AG04450 (cell line): ENCODE data around the gene GLRX. TPM values are rescaled to one million over a fixed set of nuclear protein-coding genes. Genes with fewer than 3 reads are reported as not detected.
"Not testable (repeated sequence)": the region's sequence is repeated elsewhere in the genome, so short reads cannot be mapped to it uniquely, and the experiment has no call there.

Experiments
- CTCF ChIA-PET: fragments of 300-600, 350-600 bp; formaldehyde crosslinking; extraction: SDS; loops from one replicate; lab custom pipeline; 2022; ENCODE audit warnings: antibody characterized with exemption, inconsistent platforms; lab: Charles Lee
- POLR2A ChIA-PET: fragments of 350-600 bp; formaldehyde crosslinking; extraction: SDS; loops from one replicate; lab custom pipeline; 2021; ENCODE audit warnings: antibody characterized with exemption, inconsistent platforms; lab: Yijun Ruan, JAX
- DNase-seq: peaks from one replicate; pipeline ENCODE4 v3.0.0-alpha.2; 2011; ENCODE audit warnings: low read depth, low spot score
- H3K27ac ChIP-seq: one replicate; pipeline ENCODE4 v1.5.1; 2012; ENCODE audit warnings: low read depth, low read length, control low read depth
- H3K27me3 ChIP-seq: one replicate; pipeline ENCODE4 v1.6.0; 2012; ENCODE audit warnings: low read length; ENCODE audit not compliant: control insufficient read depth, insufficient read depth
- H3K4me3 ChIP-seq: 2 replicates; pipeline ENCODE4 v1.5.1; 2011; ENCODE audit warnings: mild to moderate bottlenecking, low read depth, low read length, control low read depth
- H3K9me3 ChIP-seq: 2 replicates; pipeline ENCODE4 v1.5.1; 2012; ENCODE audit warnings: low read length; ENCODE audit not compliant: control insufficient read depth, insufficient read depth
- polyA plus RNA-seq: library from polyadenylated mRNA; depleted of rRNA; stranded (reverse); fragments of >200 nt; gene quantifications from 2 replicates; pipeline ENCODE4 v1.2.3, GENCODE V29; 2011
- TF ChIP-seq, protein P1 (sequence below): IDR thresholded peaks from 2 replicates; pipeline ENCODE4 v1.5.1; 2011; ENCODE audit warnings: low read depth, low read length, control low read depth, inconsistent platforms

GLRX gene
- polyA plus RNA-seq, 1 experiment: 233 TPM

DNA sequence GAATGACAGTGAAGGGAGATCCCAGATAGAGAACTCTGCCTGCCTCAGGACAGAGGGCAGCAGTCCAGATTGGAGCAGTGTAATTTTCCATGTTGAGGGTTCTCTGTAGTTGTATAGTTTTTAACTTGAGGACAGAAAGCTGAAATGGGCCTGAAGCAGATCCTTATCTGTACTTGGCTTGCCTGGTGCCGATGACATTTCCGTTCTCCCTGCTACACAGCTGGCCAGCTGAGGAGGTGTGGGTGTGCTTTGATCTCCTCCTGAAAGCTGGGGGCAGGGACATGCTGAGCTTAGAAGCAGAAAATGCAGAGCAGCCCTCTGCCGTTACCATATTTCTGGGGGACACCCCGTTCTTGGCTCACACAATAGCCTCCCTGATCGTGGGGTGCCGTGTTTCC, 10.5 kb downstream of the GLRX start:
- TF ChIP-seq, protein P1, sequence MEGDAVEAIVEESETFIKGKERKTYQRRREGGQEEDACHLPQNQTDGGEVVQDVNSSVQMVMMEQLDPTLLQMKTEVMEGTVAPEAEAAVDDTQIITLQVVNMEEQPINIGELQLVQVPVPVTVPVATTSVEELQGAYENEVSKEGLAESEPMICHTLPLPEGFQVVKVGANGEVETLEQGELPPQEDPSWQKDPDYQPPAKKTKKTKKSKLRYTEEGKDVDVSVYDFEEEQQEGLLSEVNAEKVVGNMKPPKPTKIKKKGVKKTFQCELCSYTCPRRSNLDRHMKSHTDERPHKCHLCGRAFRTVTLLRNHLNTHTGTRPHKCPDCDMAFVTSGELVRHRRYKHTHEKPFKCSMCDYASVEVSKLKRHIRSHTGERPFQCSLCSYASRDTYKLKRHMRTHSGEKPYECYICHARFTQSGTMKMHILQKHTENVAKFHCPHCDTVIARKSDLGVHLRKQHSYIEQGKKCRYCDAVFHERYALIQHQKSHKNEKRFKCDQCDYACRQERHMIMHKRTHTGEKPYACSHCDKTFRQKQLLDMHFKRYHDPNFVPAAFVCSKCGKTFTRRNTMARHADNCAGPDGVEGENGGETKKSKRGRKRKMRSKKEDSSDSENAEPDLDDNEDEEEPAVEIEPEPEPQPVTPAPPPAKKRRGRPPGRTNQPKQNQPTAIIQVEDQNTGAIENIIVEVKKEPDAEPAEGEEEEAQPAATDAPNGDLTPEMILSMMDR: no peak
- ChIA-PET POLR2A (interaction anchor here (1.2 kb wide), 1 partner anchor 11 kb away, joined by 5 read pairs; the partner anchor contains the start of gene GLRX), CTCF (interaction anchor here (3.3 kb wide), 1 partner anchor 31 kb away, joined by 13 read pairs; no protein-coding TSS in a partner anchor)
- Histone ChIP-seq H3K27ac (peak overlapping the region; percentile 31), H3K4me3 (no peak overlapping the region), H3K27me3 (no peaks in the 10 kb centered on the region), H3K9me3 (no peaks in the 10 kb centered on the region)
- DNase-seq: no peak

DNA sequence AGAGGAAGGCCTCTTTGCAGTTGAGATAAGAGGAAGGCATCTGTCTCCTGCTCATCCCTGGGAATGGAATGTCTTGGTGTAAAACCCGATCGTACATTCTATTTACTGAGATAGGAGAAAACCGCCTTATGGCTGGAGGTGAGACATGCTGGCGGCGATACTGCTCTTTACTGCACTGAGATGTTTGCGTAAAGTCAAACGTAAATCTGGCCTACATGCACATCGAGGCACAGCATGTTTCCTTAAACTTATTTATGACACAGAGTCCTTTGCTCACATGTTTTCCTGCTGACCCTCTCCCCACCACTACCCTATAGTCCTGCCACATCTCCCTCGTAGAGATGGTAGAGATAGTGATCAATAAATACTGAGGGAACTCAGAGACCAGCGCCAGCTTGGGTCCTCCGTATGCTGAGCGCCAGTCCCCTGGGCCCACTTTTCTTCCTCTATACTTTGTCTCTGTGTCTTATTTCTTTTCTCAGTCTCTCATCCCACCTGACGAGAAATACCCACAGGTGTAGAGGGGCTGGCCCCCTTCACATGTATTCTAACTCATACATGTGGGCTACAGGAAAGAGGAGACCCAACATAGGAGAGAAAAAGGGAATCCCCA, 11.0 kb downstream of the GLRX start:
- POLR2A ChIA-PET: interaction anchor here (1.9 kb wide), 1 partner anchor 11 kb away, joined by 12 read pairs; the partner anchor contains the start of gene GLRX
- not testable (repeated sequence) for H3K4me3 ChIP-seq, DNase-seq, H3K9me3 ChIP-seq, H3K27me3 ChIP-seq
- CTCF ChIA-PET: interaction anchor here (1.7 to 3.3 kb wide), 2 partner anchors 30 to 31 kb away, joined by 7 to 13 read pairs; no protein-coding TSS in a partner anchor
- H3K27ac ChIP-seq: peak overlapping the region; percentile 31

DNA sequence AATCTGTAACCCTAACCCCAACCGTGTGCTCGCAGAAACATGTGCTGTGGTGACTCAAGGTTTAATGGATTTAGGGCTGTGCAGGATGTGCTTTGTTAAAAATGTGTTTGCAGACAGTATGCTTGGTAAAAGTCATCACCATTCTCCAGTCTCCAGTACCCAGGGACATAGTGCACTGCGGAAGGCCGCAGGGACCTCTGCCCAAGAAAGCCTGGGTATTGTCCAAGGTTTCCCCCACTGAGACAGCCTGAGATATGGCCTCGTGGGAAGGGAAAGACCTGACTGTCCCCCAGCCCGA, 11.5 kb downstream of the GLRX start:
- H3K4me3 ChIP-seq, DNase-seq, H3K27me3 ChIP-seq, H3K9me3 ChIP-seq, H3K27ac ChIP-seq: not testable (repeated sequence)
- ChIA-PET CTCF (interaction anchor here (1.7 kb wide), 1 partner anchor 30 kb away, joined by 7 read pairs; no protein-coding TSS in a partner anchor), POLR2A (interaction anchor here (1.9 kb wide), 1 partner anchor 11 kb away, joined by 12 read pairs; the partner anchor contains the start of gene GLRX)

DNA sequence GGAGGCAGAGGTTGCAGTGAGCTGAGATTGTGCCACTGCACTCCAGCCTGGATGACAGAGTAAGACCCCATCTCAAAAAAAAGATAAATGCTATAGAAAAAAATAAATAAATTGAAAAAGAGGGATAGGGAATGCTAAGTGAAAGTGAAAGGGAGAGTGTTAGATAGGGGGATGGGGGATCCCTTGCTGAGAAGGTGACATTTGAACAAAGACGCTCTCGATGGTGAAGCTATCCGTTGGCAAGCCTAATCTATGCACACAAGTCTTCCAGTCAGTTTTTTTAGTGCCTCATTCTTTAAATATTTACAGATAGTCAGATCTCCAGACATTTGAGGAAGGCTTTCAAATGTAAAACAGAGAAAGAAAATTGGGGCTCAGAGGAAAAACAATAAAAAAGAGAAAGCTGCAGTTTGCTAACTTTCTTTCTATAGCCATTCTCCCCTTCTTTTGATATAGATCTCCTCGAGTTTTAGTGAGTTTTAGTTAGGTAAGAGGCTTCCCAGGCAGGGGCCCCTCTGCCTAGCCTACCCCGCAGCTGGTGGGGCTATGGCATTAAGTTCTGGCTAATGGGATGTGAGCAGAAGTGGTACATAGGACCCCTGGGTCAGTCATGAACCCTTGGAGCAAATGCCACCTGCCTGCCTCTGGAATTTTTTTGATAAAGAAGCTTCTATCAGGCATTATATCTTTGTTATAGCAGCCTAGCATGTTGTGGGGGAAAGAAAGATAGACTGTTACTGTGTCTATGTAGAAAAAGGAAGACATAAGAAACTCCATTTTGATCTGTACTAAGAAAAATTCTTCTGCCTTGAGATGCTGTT, 12.0 kb downstream of the GLRX start:
- Histone ChIP-seq H3K27ac (peak overlapping the region; percentile 82), H3K4me3 (no peak overlapping the region), H3K27me3 (no peaks in the 10 kb centered on the region), H3K9me3 (no peaks in the 10 kb centered on the region)
- TF ChIP-seq, protein P1: no peak
- DNase-seq: no peak
- ChIA-PET CTCF (interaction anchor here (1.7 kb wide), 1 partner anchor 29 kb away, joined by 7 read pairs; no protein-coding TSS in a partner anchor), POLR2A (interaction anchor here (1.9 to 2.5 kb wide), 2 partner anchors 12 to 24 kb away, joined by 7 to 12 read pairs; partner anchors contain the start of gene GLRX)

DNA sequence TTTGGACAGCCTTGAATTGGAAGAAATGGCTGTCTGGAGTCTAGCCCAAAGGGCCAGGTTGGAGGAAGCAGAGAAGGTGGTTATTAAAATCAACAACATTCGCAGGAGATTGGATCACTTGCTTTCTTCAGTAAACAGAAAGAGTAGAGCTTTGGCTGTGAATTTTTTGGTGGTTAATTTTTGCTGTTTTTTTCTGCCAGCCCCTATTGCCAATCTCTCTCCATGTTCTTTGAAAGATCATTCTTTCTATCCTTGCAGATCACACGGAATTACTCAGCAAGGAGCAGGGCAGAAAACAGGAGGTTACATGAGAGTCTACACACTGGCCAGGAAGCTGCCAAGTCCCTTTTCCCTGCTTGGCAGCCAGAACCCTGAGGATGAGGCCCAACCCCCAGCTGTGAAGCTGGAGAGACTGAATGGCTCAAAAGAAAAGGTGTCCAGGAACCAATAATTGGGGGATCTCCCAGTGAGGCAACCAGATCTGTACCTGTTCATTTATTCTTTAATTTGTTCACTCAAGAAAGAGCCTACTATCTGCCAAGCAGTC, 13.0 kb downstream of the GLRX start:
- ChIA-PET POLR2A (interaction anchor here (1.9 to 2.5 kb wide), 2 partner anchors 13 to 23 kb away, joined by 7 to 12 read pairs; partner anchors contain the start of gene GLRX), CTCF (interaction anchor here (1.7 kb wide), 1 partner anchor 28 kb away, joined by 7 read pairs; no protein-coding TSS in a partner anchor)
- no peaks in the 10 kb centered on the region for H3K9me3 ChIP-seq
- H3K27me3 ChIP-seq: no peaks in the 10 kb centered on the region
- no peak for DNase-seq
- TF ChIP-seq, protein P1: no peak
- H3K27ac ChIP-seq: peak overlapping the region; percentile 55
- no peak overlapping the region for H3K4me3 ChIP-seq
